Activated B cell treated with CpG ODN at 0.5 μM for 24 hours (primary cell): Measurements from ENCODE around the gene PTPRR. TPM values are rescaled to one million over a fixed set of nuclear protein-coding genes. Genes with fewer than 3 reads are reported as not detected.

Experiments
- ATAC-seq: fragments of 200-7000 bp; cut with Tn5 transposase; one replicate; pipeline ENCODE4 v1.10.0; 2021; ENCODE audit warnings: low read depth, mild to moderate bottlenecking, moderate library complexity
- CTCF ChIA-PET: fragments of 350-600 bp; sonication (Branson Sonifier 250); formaldehyde crosslinking; loops from one replicate; lab custom pipeline; 2021; ENCODE audit warnings: antibody characterized with exemption; lab: Charles Lee
- POLR2A ChIA-PET: fragments of 350-600 bp; sonication (Branson Sonifier 250); formaldehyde crosslinking; loops from one replicate; lab custom pipeline; 2021; ENCODE audit warnings: antibody characterized with exemption; lab: Charles Lee
- DNase-seq: peaks from one replicate; pipeline ENCODE4 v3.0.0; 2022
- H3K27ac Mint-ChIP-seq: one replicate; pipeline ENCODE4 v1.8.0; 2020; ENCODE audit warnings: mixed read lengths
- H3K27me3 Mint-ChIP-seq: one replicate; pipeline ENCODE4 v1.8.0; 2021; ENCODE audit warnings: mixed read lengths
- H3K36me3 Mint-ChIP-seq: one replicate; pipeline ENCODE4 v1.8.0; 2021; ENCODE audit warnings: low read depth, mixed read lengths
- H3K4me1 Mint-ChIP-seq: one replicate; pipeline ENCODE4 v1.8.0; 2021; ENCODE audit warnings: mixed read lengths
- H3K4me3 Mint-ChIP-seq: one replicate; pipeline ENCODE4 v1.8.0; 2020; ENCODE audit warnings: mild to moderate bottlenecking, mixed read lengths
- H3K9me3 Mint-ChIP-seq: one replicate; pipeline ENCODE4 v1.8.0; 2020; ENCODE audit warnings: mixed read lengths
- intact Hi-C: fragments of 100-400 bp; cut with micrococcal nuclease; formaldehyde crosslinking; loops from one replicate; pipeline ENCODE4 v1.15.1; 2024
- total RNA-seq: library from RNA; stranded (reverse); gene quantifications from 2 replicates; pipeline ENCODE4 v1.2.3, GENCODE V29; 2022
- TF ChIP-seq, protein P1 (sequence below): fragments of 200-600 bp; IDR thresholded peaks from one replicate; pipeline ENCODE4 v1.8.0; 2022; ENCODE audit warnings: antibody characterized with exemption, mild to moderate bottlenecking

The PTPRR gene
- total RNA-seq, 1 donor from 2014 or later, result not detected

DNA sequence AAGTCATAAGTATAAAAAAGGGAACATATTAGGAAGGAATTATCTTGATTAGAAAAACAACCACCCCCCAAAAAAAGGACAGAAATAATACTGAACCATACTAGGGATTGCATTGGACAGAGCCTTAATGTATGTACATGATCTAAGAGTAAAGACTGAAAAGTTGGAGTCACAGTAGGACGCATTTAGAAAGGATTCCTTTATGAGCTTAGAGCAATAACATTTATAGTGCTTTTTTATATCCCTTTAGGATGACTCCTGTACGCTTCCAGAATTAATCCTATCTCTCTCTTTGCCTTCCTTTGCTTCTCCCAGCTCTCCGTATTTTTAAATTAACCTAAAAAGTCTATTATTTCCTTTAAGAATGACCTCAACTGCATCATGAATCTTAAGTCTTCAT is 75.3 kb downstream of the PTPRR start:
- ChIA-PET CTCF (no interaction called here), POLR2A (no interaction called here)
- ATAC-seq, result no peak

DNA sequence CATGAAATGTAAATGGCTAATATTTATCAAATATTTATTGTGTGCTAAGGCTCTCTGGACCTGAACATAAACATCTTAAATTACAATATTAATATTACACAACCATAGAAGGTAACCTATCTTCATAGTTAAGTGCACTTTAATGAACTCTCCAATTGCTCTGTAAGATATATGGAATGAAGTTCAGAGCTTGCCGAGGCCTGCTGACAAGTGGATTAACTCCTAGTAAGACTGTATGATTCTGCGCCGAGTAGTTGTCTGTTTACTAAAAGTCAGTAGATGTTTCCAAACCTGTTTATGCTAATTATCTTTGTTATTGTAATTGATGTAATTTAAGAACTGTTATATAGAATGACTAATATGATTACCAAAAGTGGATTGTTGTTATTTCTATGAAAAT is 77.2 kb downstream of the PTPRR start:
- intact Hi-C loops, result no loop called here
- no peaks in the 10 kb centered on the region for H3K36me3 Mint-ChIP-seq
- no peak overlapping the region for H3K4me3 Mint-ChIP-seq
- H3K9me3 Mint-ChIP-seq, result no peaks in the 10 kb centered on the region
- DNase-seq (no peak), ATAC-seq (no peak)
- POLR2A ChIA-PET, result no interaction called here
- TF ChIP-seq, protein P1, sequence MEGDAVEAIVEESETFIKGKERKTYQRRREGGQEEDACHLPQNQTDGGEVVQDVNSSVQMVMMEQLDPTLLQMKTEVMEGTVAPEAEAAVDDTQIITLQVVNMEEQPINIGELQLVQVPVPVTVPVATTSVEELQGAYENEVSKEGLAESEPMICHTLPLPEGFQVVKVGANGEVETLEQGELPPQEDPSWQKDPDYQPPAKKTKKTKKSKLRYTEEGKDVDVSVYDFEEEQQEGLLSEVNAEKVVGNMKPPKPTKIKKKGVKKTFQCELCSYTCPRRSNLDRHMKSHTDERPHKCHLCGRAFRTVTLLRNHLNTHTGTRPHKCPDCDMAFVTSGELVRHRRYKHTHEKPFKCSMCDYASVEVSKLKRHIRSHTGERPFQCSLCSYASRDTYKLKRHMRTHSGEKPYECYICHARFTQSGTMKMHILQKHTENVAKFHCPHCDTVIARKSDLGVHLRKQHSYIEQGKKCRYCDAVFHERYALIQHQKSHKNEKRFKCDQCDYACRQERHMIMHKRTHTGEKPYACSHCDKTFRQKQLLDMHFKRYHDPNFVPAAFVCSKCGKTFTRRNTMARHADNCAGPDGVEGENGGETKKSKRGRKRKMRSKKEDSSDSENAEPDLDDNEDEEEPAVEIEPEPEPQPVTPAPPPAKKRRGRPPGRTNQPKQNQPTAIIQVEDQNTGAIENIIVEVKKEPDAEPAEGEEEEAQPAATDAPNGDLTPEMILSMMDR, result no peak
- no peaks in the 10 kb centered on the region for H3K27me3 Mint-ChIP-seq
- no peak overlapping the region for H3K27ac Mint-ChIP-seq
- no peaks in the 10 kb centered on the region for H3K4me1 Mint-ChIP-seq
- CTCF ChIA-PET, result no interaction called here

More for the DNA sequence above, 75.3 kb downstream of the PTPRR start:
- DNase-seq, result no peak
- no peaks in the 10 kb centered on the region for H3K4me1 Mint-ChIP-seq
- no peaks in the 10 kb centered on the region for H3K27me3 Mint-ChIP-seq
- TF ChIP-seq, protein P1, result no peak
- H3K36me3 Mint-ChIP-seq, result no peaks in the 10 kb centered on the region
- no peak overlapping the region for H3K27ac Mint-ChIP-seq
- intact Hi-C loops, result no loop called here
- no peak overlapping the region for H3K4me3 Mint-ChIP-seq
- no peaks in the 10 kb centered on the region for H3K9me3 Mint-ChIP-seq

DNA sequence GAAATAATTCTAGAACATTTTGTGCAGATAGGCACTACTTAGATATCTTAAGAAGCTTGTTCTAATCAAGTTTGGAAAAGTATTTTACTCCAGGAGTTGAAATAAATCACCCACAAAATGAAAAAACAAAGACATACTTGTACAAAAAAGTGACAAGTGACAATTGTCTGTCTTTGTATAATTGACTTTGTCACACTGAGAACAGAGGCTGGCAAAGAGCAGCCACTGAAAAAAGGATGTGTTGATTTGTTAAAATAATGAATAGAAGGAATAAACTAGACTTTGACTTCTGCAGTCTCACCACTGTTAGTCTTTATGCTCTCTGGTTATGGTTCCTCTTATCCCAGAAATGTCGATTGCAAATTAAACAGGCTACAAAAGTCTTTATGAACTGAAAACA is 77.6 kb downstream of the PTPRR start:
- intact Hi-C loops, result no loop called here
- CTCF ChIA-PET, result no interaction called here
- H3K4me3 Mint-ChIP-seq, result no peak overlapping the region
- no peaks in the 10 kb centered on the region for H3K9me3 Mint-ChIP-seq
- no peak for DNase-seq
- no peaks in the 10 kb centered on the region for H3K4me1 Mint-ChIP-seq
- POLR2A ChIA-PET, result no interaction called here
- H3K36me3 Mint-ChIP-seq, result no peaks in the 10 kb centered on the region
- ATAC-seq, result no peak
- no peak overlapping the region for H3K27ac Mint-ChIP-seq
- H3K27me3 Mint-ChIP-seq, result no peaks in the 10 kb centered on the region
- TF ChIP-seq, protein P1, result no peak

DNA sequence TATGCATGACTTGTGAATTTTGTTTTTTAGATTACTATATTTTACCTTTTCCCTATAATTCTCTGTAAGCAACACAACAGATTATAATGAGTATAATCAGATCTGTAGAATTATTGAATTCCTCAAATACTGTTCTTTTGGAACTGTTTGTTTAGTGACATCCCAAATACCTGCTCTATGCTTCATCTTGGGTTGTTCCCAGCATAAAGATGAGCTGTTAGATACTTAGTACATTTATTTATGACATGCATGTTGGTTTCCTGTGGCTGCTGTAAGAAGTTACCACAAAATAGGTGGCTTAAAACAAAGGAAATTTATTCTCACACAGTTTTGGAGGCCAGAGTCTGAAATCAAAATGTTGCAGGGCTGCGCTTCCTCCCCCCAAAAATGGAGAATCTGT is 78.4 kb downstream of the PTPRR start:
- Mint-ChIP-seq H3K4me1 (no peaks in the 10 kb centered on the region), H3K36me3 (no peaks in the 10 kb centered on the region), H3K9me3 (no peaks in the 10 kb centered on the region), H3K27me3 (no peaks in the 10 kb centered on the region), H3K4me3 (no peak overlapping the region), H3K27ac (no peak overlapping the region)
- DNase-seq (no peak), ATAC-seq (no peak)
- CTCF ChIA-PET, result no interaction called here
- intact Hi-C loops, result no loop called here
- TF ChIP-seq, protein P1, result no peak
- POLR2A ChIA-PET, result no interaction called here

DNA sequence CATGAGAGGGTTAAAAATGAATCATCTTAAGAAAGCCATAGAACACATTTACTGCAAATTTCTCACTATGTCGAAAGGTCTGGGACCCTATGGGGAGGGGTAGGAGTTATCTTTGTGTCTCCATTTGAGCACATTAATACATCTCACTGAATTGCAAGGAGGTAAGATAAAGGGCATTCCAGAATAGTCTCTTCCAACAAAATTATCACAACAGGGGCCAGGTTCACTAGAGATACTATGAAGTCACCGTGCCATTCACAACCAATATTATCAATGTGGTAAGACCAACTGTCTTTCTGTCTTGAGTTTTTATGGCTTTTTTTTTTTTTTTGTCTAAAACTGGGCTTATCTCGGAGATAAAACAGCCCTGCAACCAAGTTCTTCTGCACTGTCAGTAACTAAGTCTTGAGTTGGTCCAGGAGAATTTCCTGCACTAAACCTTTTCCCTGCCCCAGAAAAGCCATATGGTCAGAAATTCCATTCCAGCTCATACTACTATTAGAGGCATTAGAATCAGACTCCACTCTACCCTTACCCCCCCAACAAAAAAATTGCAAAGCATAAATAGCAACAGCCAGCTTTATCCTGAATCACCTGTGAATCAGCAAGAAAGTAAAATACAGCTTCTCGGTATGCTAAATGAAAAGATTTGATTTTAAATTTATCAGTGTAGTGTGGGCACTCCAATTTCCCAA is 79.7 kb downstream of the PTPRR start:
- Mint-ChIP-seq H3K4me1 (no peaks in the 10 kb centered on the region), H3K9me3 (no peaks in the 10 kb centered on the region), H3K27ac (no peak overlapping the region), H3K36me3 (no peaks in the 10 kb centered on the region), H3K27me3 (no peaks in the 10 kb centered on the region), H3K4me3 (no peak overlapping the region)
- DNase-seq (no peak), ATAC-seq (no peak)
- TF ChIP-seq, protein P1, result no peak
- ChIA-PET POLR2A (no interaction called here), CTCF (no interaction called here)
- intact Hi-C loops, result no loop called here
